Fibroblast of mammary gland (primary cell): Measurements from ENCODE around the gene KCNMA1.
A peak's percentile ranks its signal among the peaks of the same experiment; 100 is the strongest.

Source experiments
- DNase-seq: peaks from one replicate; pipeline ENCODE4 v3.0.0-alpha.2; 2010; ENCODE audit warnings: low read depth
- H3K4me3 ChIP-seq: 2 replicates; pipeline ENCODE4 v1.5.1; 2011; ENCODE audit warnings: low read depth, mild to moderate bottlenecking, low read length, moderate library complexity; ENCODE audit not compliant: control insufficient read depth
- TF ChIP-seq, protein P1 (sequence below): conservative IDR thresholded peaks from 2 replicates; pipeline ENCODE4 v1.5.1; 2011; ENCODE audit warnings: low read depth, low read length, inconsistent platforms; ENCODE audit not compliant: control insufficient read depth, insufficient read depth

KCNMA1 gene

DNA sequence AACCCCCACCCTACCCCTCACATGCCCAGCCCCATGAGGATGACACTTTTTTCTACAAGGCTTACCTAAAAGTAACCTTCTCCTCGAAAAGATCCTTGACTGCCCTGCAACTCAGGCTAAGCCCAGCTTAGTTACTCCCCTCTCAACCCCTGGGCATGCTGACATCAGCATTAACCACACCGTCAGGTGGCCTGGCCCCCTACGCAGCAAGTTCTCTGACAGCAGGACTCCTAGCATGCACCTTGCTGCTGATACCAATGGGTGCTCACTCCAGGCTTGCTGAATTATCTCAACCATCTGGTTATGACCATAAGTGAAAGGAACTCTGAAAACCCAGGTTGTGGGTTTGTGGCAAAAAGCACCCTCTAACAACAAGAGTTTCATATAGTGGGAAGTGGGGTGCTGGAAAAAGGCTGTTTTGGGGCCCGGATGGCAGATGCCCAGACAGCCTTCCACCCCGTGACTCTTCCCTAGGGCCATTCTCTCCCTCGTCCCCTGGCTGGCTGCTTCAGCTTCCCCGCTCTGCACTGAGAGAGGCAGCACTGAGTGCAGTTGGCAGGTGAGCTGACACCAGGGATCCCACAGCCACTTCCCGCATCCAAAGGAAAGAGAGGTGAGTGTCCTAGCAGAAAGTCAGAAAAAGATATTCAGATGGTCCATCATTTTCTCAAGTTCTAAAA, 518.9 kb downstream of the KCNMA1 start:
- H3K4me3 ChIP-seq: no peak overlapping the region
- DNase-seq: no peak
- TF ChIP-seq, protein P1, sequence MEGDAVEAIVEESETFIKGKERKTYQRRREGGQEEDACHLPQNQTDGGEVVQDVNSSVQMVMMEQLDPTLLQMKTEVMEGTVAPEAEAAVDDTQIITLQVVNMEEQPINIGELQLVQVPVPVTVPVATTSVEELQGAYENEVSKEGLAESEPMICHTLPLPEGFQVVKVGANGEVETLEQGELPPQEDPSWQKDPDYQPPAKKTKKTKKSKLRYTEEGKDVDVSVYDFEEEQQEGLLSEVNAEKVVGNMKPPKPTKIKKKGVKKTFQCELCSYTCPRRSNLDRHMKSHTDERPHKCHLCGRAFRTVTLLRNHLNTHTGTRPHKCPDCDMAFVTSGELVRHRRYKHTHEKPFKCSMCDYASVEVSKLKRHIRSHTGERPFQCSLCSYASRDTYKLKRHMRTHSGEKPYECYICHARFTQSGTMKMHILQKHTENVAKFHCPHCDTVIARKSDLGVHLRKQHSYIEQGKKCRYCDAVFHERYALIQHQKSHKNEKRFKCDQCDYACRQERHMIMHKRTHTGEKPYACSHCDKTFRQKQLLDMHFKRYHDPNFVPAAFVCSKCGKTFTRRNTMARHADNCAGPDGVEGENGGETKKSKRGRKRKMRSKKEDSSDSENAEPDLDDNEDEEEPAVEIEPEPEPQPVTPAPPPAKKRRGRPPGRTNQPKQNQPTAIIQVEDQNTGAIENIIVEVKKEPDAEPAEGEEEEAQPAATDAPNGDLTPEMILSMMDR: no peak

DNA sequence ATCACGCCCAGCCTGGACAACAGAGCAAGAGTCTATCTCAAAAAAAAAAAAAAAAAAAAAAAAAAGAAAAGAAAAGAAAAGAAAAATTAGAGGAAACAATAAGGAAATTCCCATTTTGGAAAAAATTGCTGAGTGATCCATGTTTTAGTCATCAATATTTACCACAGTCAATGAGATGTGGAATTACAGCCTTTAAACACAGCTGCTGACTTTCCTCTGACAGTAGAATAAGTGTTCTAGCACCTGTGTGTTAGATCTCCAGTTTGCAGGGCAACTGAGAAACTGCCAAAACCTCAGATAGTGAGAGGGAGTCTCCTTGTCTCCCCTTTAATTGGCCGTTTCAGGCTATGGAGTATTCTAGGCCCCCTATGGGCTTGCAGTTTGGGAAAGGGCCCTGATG, 520.1 kb downstream of the KCNMA1 start:
- no peak overlapping the region for H3K4me3 ChIP-seq
- no peak for DNase-seq
- TF ChIP-seq, protein P1: no peak

DNA sequence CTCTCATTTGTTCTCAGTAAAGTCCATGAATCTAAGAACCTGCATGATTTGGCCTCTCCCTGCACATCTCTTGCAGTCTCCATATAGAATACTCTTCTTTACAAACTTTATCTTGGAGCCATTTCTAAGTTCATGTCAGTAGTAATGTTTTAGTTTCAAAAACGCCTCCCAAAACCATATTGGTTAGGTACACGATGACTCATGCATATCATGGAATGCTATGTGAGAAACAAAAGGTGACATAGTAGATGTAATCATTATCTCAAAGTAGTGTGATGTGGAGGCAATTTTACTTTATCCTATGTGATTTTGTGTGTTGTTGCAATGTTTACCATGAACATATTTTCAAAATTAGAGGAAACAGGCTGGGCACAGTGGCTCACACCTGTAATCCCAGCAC, 520.7 kb downstream of the KCNMA1 start:
- no peak for DNase-seq
- H3K4me3 ChIP-seq: no peak overlapping the region
- TF ChIP-seq, protein P1: no peak

DNA sequence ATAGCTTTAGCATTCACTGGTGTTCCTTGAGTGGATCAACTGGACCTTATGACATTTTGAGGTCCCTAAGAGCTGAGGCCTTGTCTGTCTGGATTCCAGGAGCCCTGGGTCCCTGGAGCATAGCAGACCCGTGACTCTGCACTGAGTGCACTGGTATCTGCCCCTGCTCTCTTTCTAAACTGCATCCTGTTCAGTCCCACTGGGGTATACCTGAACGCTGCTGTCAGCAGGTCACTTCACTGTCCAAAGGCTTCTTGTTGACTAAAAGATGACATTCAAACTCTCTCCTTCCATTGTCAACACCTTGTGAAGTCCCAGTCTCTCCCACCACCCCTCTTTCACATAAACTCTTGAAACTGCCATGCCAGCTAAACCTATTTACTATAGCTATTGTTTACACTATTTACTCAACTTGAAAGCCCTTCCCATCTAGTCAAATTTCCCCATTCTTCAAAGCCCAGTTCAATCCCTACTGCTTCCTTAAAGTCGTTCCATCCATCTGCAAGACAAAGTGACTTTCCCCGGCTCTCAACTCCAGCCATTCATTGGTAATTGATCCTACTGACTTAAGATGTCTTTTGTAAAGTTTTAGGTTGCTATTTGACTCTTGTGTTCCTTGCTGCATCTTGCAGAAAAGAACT, 523.3 kb downstream of the KCNMA1 start:
- no peak overlapping the region for H3K4me3 ChIP-seq
- DNase-seq: no peak
- TF ChIP-seq, protein P1: no peak

DNA sequence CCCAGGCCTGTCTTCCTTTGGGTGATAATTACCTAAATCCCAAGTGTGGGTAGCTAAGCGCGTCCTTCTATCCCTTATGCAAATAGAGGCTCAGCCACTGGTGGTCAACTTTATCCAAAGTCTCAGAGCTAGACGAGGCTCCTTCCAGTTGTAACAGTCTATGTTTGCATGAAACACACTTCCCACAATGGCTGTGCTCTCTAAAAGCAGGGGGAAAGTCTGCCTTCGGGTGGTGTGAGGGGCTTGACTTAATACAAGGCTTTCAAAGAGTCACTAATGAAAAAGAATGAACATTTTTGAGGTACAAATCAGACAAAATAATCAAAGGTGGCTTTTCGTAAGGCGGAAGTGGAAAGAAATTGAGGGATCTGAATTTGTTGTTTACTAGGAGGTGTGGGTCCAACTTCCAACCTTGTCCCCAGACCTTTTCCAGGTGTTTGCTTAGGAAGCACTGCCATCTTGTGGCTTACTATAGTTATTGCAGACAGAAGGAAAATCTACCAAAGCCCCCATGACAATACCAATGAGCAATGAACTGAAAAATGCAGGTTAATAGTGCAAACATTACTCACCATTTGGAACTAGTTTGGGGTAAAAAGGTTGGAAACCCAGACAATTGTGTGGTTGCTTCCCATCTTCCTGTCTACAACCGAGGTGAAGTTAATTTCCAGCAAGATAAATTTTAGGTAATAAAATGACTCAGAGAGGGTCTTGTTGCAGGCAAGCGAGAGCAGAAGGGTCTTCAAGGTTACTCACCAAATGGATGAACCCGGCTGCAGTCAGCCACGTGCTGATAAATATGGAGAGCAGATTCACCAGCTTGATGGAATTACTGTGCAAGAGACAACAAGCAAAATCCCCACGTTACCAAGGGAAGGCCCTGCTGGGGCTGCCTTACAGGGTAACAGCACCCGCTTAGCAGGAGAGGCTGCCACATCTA, 525.7 kb downstream of the KCNMA1 start:
- TF ChIP-seq, protein P1: peak; percentile 88
- peak; percentile 89 for DNase-seq
- H3K4me3 ChIP-seq: no peak overlapping the region

DNA sequence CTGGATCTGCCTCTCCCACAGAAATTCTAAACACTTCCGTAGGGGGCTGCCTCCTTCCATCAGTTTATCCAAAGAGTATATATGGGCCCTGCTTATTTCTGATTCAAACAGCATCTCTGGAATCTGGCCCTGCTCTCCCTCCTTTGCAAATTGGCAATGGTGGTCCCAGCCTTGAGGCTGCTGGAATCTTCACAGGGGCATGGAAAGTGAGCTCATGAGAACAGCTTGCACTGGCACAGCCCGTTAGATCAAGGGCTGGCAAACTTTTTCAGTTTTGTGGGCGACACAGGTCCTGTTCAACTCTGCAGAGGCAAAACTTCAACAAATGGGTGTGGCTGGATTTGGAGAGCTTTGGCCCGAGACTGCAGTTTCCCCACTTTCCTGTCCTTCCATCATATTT, 526.9 kb downstream of the KCNMA1 start:
- DNase-seq: no peak
- no peak overlapping the region for H3K4me3 ChIP-seq
- TF ChIP-seq, protein P1: no peak
